Measurements from ENCODE around the gene SNX9.
"Not testable (repeated sequence)": the region's sequence is repeated elsewhere in the genome, so short reads cannot be mapped to it uniquely, and the experiment has no call there.

The SNX9 gene

GRCh38 chr6:157795841-157796240, 27.2 kb upstream of the SNX9 start:
- H3K4me2 ChIP-seq, result peak overlapping the region in 3 of 11 experiments; percentile 49 to 90 (median 73); a peak in 6 of 22 replicates
- TF ChIP-seq Cebpa-rat (IDR thresholded peaks at IDR 0.05), result no peak
- H4K20me1 ChIP-seq, result no peaks in the 10 kb centered on the region
- H3K27ac ChIP-seq, result peak overlapping the region in 3 of 11 experiments; percentile 39 to 56 (median 55); a peak in 4 of 22 replicates
- no peak overlapping the region for H3K9ac ChIP-seq
- peaks cover 0 to 38% (median 0%) of the 10 kb centered on the region in 10 experiments; a peak in 6 of 20 replicates for H3K4me1 ChIP-seq
- no peaks in the 10 kb centered on the region for H3K27me3 ChIP-seq
- peaks cover 0 to 25% (median 4%) of the 10 kb centered on the region in 11 experiments; a peak in 9 of 22 replicates for H3K9me3 ChIP-seq (replicated peaks in 1 of 11)
- H3K36me3 ChIP-seq, result no peaks in the 10 kb centered on the region
- H3K4me3 ChIP-seq, result no peak overlapping the region

GRCh38 chr6:157798851-157799250, 24.2 kb upstream of the SNX9 start:
- Histone ChIP-seq H3K4me2 (no peak overlapping the region), H3K4me1 (peaks cover 0 to 43% (median 0%) of the 10 kb centered on the region in 10 experiments; a peak in 6 of 20 replicates), H3K27ac (no peak overlapping the region), H4K20me1 (no peaks in the 10 kb centered on the region), H3K9ac (no peak overlapping the region), H3K27me3 (no peaks in the 10 kb centered on the region), H3K9me3 (replicated peaks in 1 of 11) (peaks cover 0 to 25% (median 0%) of the 10 kb centered on the region in 11 experiments; a peak in 9 of 22 replicates), H3K36me3 (no peaks in the 10 kb centered on the region), H3K4me3 (no peak overlapping the region)
- TF ChIP-seq Cebpa-rat (IDR thresholded peaks at IDR 0.05), result no peak

- not testable (repeated sequence) for H3K27me3 ChIP-seq, H3K9ac ChIP-seq, H4K20me1 ChIP-seq, H3K36me3 ChIP-seq, H3K4me2 ChIP-seq, H3K27ac ChIP-seq, H3K4me3 ChIP-seq
- H3K4me1 ChIP-seq, result peaks cover 0 to 49% (median 0%) of the 10 kb centered on the region in 10 experiments; a peak in 6 of 20 replicates
- peaks cover 0 to 20% (median 0%) of the 10 kb centered on the region in 11 experiments; a peak in 7 of 22 replicates for H3K9me3 ChIP-seq (replicated peaks in 1 of 11)
Measured at GRCh38 chr6:157799561-157799960, 23.5 kb upstream of the SNX9 start.

GRCh38 chr6:157800420-157801237, 22.4 kb upstream of the SNX9 start:
- Histone ChIP-seq H3K27ac (no peak overlapping the region), H3K4me3 (no peak overlapping the region)
- TF ChIP-seq Cebpa-rat (IDR thresholded peaks at IDR 0.05), result no peak

GRCh38 chr6:157804448-157805327, 18.4 kb upstream of the SNX9 start:
- no peaks in the 10 kb centered on the region for H4K20me1 ChIP-seq
- no peak for TF ChIP-seq Cebpa-rat (IDR thresholded peaks at IDR 0.05)
- peaks cover 0 to 27% (median 0%) of the 10 kb centered on the region in 10 experiments; a peak in 4 of 20 replicates for H3K4me1 ChIP-seq
- H3K4me3 ChIP-seq, result no peak overlapping the region
- no peak overlapping the region for H3K27ac ChIP-seq
- no peaks in the 10 kb centered on the region for H3K27me3 ChIP-seq
- H3K9ac ChIP-seq, result no peak overlapping the region
- H3K9me3 ChIP-seq (replicated peaks in 1 of 11), result peaks cover 8 to 21% (median 12%) of the 10 kb centered on the region in 11 experiments; a peak in 21 of 22 replicates
- no peak overlapping the region for H3K4me2 ChIP-seq
- H3K36me3 ChIP-seq, result no peaks in the 10 kb centered on the region

More at GRCh38 chr6:157800420-157801237, 22.4 kb upstream of the SNX9 start:
- no peak overlapping the region for H3K9ac ChIP-seq
- H4K20me1 ChIP-seq, result no peaks in the 10 kb centered on the region
- no peaks in the 10 kb centered on the region for H3K27me3 ChIP-seq
- peak overlapping the region in 2 of 11 experiments; percentile 48 to 53; a peak in 4 of 22 replicates for H3K4me2 ChIP-seq
- peaks cover 0 to 40% (median 0%) of the 10 kb centered on the region in 10 experiments; a peak in 6 of 20 replicates for H3K4me1 ChIP-seq
- H3K36me3 ChIP-seq, result no peaks in the 10 kb centered on the region
- peaks cover 0 to 20% (median 0%) of the 10 kb centered on the region in 11 experiments; a peak in 7 of 22 replicates for H3K9me3 ChIP-seq (replicated peaks in 1 of 11)

- H3K9ac ChIP-seq, result no peak overlapping the region
- no peak overlapping the region for H3K4me2 ChIP-seq
- TF ChIP-seq Cebpa-rat (IDR thresholded peaks at IDR 0.05), result no peak
- H3K36me3 ChIP-seq, result no peaks in the 10 kb centered on the region
- peaks cover 0 to 19% (median 0%) of the 10 kb centered on the region in 10 experiments; a peak in 4 of 20 replicates for H3K4me1 ChIP-seq
- H4K20me1 ChIP-seq, result no peaks in the 10 kb centered on the region
- peaks cover 8 to 19% (median 11%) of the 10 kb centered on the region in 11 experiments; a peak in 21 of 22 replicates for H3K9me3 ChIP-seq (replicated peaks in 1 of 11)
- H3K4me3 ChIP-seq, result no peak overlapping the region
- H3K27ac ChIP-seq, result no peak overlapping the region
- no peaks in the 10 kb centered on the region for H3K27me3 ChIP-seq
Measured at GRCh38 chr6:157806131-157806855, 16.8 kb upstream of the SNX9 start.

- no peak for TF ChIP-seq Cebpa-rat (IDR thresholded peaks at IDR 0.05)
- no peak overlapping the region for H3K27ac ChIP-seq
- no peak overlapping the region for H3K4me2 ChIP-seq
- H3K4me3 ChIP-seq, result no peak overlapping the region
- no peaks in the 10 kb centered on the region for H3K27me3 ChIP-seq
- no peaks in the 10 kb centered on the region for H4K20me1 ChIP-seq
- peaks cover 0 to 16% (median 0%) of the 10 kb centered on the region in 10 experiments; a peak in 4 of 20 replicates for H3K4me1 ChIP-seq
- no peaks in the 10 kb centered on the region for H3K36me3 ChIP-seq
- H3K9me3 ChIP-seq (replicated peaks in 1 of 11), result peaks cover 8 to 19% (median 13%) of the 10 kb centered on the region in 11 experiments; a peak in 21 of 22 replicates
- no peak overlapping the region for H3K9ac ChIP-seq
Measured at GRCh38 chr6:157806856-157807215, 16.2 kb upstream of the SNX9 start.

GRCh38 chr6:157808405-157808950, 14.6 kb upstream of the SNX9 start:
- H3K4me1 ChIP-seq, result peaks cover 0 to 12% (median 0%) of the 10 kb centered on the region in 10 experiments; a peak in 5 of 20 replicates
- H3K9ac ChIP-seq, result no peak overlapping the region
- TF ChIP-seq Cebpa-rat (IDR thresholded peaks at IDR 0.05), result no peak
- no peaks in the 10 kb centered on the region for H4K20me1 ChIP-seq
- no peak overlapping the region for H3K4me3 ChIP-seq
- H3K27me3 ChIP-seq, result no peaks in the 10 kb centered on the region
- H3K4me2 ChIP-seq, result no peak overlapping the region
- H3K27ac ChIP-seq, result no peak overlapping the region
- no peaks in the 10 kb centered on the region for H3K36me3 ChIP-seq
- peaks cover 8 to 19% (median 13%) of the 10 kb centered on the region in 11 experiments; a peak in 21 of 22 replicates for H3K9me3 ChIP-seq (replicated peaks in 1 of 11)
